Pancreas (tissue), 10 donors: ENCODE data around the gene ZNF502. TPM values are rescaled to one million over a fixed set of nuclear protein-coding genes. Genes with fewer than 3 reads are reported as not detected.

Experiments used
- ATAC-seq, 4 donors: fragments of 200-7000 bp; cut with Tn5 transposase; one replicate each; pipeline versions ENCODE4 v1.8.0 to v1.9.1; 2020; ENCODE audit warnings: mild to moderate bottlenecking in 4 of 4, moderate library complexity in 4 of 4
- DNase-seq, 6 donors: peaks; one replicate each; pipeline ENCODE4 v3.0.0-alpha.2; 2020
- FAIRE-seq: peaks from 2 replicates; lab custom pipeline; 2012; peaks lifted over from hg19 to GRCh38; lab: Jason Lieb, UNC
- H3K27ac ChIP-seq, 4 donors: fragments of 200-600 bp; sonication (generic); 1 replicate in 3 of 4; 2 replicates in 1 of 4; pipeline versions ENCODE4 v1.5.0 to v1.8.0; 2020
- H3K27me3 ChIP-seq, 4 donors: fragments of 200-600 bp; one replicate each; pipeline ENCODE4 v1.8.0; 2021
- H3K36me3 ChIP-seq, 3 donors: fragments of 200-600 bp; sonication (generic) in 1 of 3; one replicate each; pipeline versions ENCODE4 v1.5.0 to v1.8.0; 2020 to 2021
- H3K4me1 ChIP-seq, 3 donors: fragments of 200-600 bp; one replicate each; pipeline ENCODE4 v1.8.0; 2021
- H3K4me3 ChIP-seq, 4 donors: fragments of 200-600 bp; sonication (generic) in 2 of 4; one replicate each; pipeline versions ENCODE4 v1.5.0 to v1.8.0; 2020 to 2021
- H3K9me3 ChIP-seq, 4 donors: fragments of 200-600 bp; one replicate each; pipeline ENCODE4 v1.8.0; 2021
- WGBS, 2 donors: extraction: QIAGEN DNeasy Blood & Tissue Kit; methylation state at CpG; one replicate each; pipeline ENCODE4 v1.1.7; 2013; 5-methylcytosine and 5-hydroxymethylcytosine counted together
- intact Hi-C, 3 donors: fragments of 100-400 bp; cut with DNase I; formaldehyde crosslinking; loops; one replicate each; pipeline versions ENCODE4 v1.11.1 to v1.14.2; 2022
- polyA plus RNA-seq, 2 donors: library from polyadenylated mRNA; stranded (reverse); fragments of 200-250 nt; gene quantifications; one replicate each; pipeline ENCODE4 v1.2.3, GENCODE V29; 2013
- total RNA-seq, 6 donors: library from RNA; stranded (reverse); fragmentation: NEBNext Ultra II Directional in 4 of 6; extraction: Animal tissue kit (Norgen Biotek cat#: 25700) in 4 of 6; gene quantifications; one replicate each; pipeline versions ENCODE4 v1.2.1 to v1.2.4, GENCODE V29; 2021 to 2023
- TF ChIP-seq, protein P1 (sequence below), 4 donors: fragments of 200-600 bp; sonication (generic) in 3 of 4; IDR thresholded peaks; one replicate each; pipeline versions ENCODE4 v1.5.0 to v1.8.0; 2021; ENCODE audit warnings: antibody characterized with exemption in 4 of 4
- donor health status: healthy with polysubstance abuse.
- donor health status: DM: no; HTN: no; CAD: no; lungs with moderate emphysema.
- donor health status: DM: no; HTN: no; CAD: no.
- donor health status: control.
- donor health status: control.
- donor health status: Bipolar disorder and iron deficiency.
- donor health status: DM: yes; HTN: yes; CAD: no.
- donor health status: DM: no; HTN: no; CAD: no.
- donor health status: DM: no; HTN: no; CAD: no.
- donor health status: DM: yes; HTN: yes; CAD: no.

Gene ZNF502
- total and polyA plus RNA-seq, 8 donors: 1.5 to 5.2 (median 2.6) TPM

DNA sequence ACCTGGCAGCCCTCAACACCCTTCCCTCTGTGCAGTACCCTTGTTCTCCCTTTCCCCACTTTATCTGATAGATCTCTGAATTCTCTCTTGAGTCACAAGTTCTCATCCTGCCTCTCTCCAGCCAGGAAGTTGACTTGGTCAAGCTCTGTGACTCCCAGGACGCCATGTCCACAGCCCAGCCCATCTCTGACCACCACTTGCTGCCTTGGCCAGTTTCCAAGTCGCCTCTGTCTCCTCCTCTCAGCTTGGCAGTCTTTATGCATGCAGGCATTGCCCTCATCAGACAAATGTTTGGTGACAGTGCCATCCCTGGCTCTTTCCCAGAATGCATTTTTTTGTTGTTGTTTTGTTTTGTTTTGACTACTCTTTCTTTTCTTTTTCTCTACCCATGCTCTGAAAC, 38.2 kb upstream of the ZNF502 start:
- no peaks in the 10 kb centered on the region for H3K4me1 ChIP-seq
- no peak for FAIRE-seq

DNA sequence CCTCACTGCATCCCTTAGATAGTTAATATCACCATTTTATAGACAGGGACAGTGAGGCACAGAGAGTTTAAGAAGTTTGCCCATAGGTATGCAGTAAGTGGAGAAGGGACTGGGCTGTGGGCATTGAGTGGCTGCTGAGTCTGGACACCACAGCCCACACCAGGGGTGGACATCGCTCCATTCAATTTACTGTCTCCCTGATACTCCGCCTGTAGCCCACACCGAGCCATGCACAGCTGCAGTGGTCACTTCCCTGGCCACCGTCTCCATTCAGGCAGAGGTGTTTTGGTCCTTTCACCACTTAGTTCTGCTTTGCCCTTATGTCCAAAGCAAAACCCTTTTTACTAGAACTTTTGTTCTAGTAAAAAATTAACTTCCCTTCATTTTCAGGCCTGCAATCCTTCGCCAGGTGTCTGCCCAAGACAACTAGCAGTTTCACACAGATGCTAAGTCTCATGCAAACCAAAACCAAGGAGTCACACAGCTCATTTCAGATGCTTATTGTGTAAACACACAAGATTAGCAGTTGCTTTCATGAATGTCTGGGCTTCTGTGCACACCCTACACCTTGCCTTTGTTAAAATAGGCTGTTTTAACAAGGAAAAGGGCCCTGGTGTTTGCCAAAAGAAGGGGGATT, 33.9 kb upstream of the ZNF502 start:
- no peak for FAIRE-seq
- 95 to 96% methylated on average over 5 of the region's 5 CpGs for WGBS, 2 donors
- ATAC-seq: no peak
- Histone ChIP-seq H3K4me1 (no peaks in the 10 kb centered on the region), H3K9me3 (no peaks in the 10 kb centered on the region), H3K4me3 (no peak overlapping the region), H3K27me3 (no peaks in the 10 kb centered on the region), H3K27ac (no peak overlapping the region), H3K36me3 (no peaks in the 10 kb centered on the region)
- TF ChIP-seq, protein P1, sequence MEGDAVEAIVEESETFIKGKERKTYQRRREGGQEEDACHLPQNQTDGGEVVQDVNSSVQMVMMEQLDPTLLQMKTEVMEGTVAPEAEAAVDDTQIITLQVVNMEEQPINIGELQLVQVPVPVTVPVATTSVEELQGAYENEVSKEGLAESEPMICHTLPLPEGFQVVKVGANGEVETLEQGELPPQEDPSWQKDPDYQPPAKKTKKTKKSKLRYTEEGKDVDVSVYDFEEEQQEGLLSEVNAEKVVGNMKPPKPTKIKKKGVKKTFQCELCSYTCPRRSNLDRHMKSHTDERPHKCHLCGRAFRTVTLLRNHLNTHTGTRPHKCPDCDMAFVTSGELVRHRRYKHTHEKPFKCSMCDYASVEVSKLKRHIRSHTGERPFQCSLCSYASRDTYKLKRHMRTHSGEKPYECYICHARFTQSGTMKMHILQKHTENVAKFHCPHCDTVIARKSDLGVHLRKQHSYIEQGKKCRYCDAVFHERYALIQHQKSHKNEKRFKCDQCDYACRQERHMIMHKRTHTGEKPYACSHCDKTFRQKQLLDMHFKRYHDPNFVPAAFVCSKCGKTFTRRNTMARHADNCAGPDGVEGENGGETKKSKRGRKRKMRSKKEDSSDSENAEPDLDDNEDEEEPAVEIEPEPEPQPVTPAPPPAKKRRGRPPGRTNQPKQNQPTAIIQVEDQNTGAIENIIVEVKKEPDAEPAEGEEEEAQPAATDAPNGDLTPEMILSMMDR (IDR thresholded peaks at IDR 0.05): no peak
- intact Hi-C loops: no loop called here
- no peak for DNase-seq

More for the DNA sequence above, 38.2 kb upstream of the ZNF502 start:
- Histone ChIP-seq H3K36me3 (no peaks in the 10 kb centered on the region), H3K4me3 (no peak overlapping the region), H3K27ac (no peak overlapping the region), H3K27me3 (no peaks in the 10 kb centered on the region), H3K9me3 (no peaks in the 10 kb centered on the region)
- 68 to 72% methylated on average over 2 of the region's 2 CpGs for WGBS, 2 donors
- TF ChIP-seq, protein P1 (IDR thresholded peaks at IDR 0.05): no peak
- intact Hi-C loops: no loop called here
- no peak for ATAC-seq
- DNase-seq: no peak

DNA sequence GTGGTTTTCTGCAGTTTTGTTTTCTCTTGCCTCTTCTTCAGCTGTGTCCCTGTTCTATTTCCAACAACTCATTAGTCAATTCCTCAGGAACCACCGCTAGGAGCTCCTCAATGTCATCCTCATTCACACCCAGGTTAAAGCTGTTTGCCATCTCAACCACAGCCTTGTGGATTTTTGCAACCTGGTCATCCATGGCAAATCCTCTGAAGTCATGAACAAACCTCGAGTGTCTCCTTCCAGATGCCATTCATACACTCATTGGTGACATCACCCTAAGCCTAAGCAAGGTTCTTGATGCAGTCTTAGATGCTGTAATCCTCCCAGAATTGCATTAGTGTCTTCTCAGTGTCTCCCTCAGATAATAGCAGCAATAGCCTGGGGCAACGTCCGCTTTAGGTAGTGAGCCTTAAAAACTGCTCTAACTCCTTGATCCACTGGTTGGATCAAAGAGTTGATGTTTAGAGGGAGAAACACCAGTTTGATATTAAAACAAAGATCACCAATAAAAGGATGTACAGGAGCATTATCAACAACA, 31.5 kb upstream of the ZNF502 start:
- 95% methylated on average over 4 of the region's 4 CpGs for WGBS, 2 donors
- TF ChIP-seq, protein P1 (IDR thresholded peaks at IDR 0.05): no peak

DNA sequence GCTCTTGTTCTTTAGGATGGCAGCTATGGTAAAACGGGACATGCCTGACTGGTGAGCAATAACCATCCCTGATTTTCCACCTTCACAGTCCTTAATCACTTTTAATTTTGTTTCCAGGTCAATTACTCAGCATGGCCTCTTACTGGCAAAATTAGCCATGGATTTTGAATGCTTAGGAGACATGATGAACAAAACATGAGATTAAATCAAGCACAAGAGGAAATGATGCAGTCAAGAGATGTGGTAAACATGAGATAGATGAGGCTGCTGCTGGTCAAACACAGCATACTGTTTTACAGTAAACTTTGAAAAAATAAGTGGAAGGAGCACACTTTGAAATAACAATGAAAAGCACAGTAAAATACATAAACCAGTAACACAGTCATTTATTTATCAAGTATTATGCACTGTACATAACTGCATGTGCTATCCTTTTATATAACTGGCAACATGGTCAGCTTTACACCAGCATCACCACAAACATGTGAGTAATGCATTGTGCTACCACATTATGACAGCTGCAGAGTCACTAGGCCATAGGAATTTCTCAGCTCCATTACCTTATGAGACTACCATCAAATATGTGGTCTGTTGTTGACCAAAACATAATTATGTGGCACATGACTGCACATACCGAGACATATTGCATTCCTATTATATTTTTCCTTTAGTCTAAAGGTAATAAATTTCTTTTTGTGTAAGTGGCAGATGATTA, 30.1 kb upstream of the ZNF502 start:
- intact Hi-C loops: no loop called here
- H3K4me1 ChIP-seq: peaks cover 0 to 5% (median 4%) of the 10 kb centered on the region in 3 donors

More for the DNA sequence above, 31.5 kb upstream of the ZNF502 start:
- FAIRE-seq: no peak
- intact Hi-C loops: no loop called here
- DNase-seq: no peak
- Histone ChIP-seq H3K27me3 (no peaks in the 10 kb centered on the region), H3K36me3 (no peaks in the 10 kb centered on the region), H3K27ac (no peak overlapping the region), H3K9me3 (no peaks in the 10 kb centered on the region), H3K4me1 (peaks cover 0 to 5% (median 2%) of the 10 kb centered on the region in 3 donors), H3K4me3 (no peak overlapping the region)
- no peak for ATAC-seq

More for the DNA sequence above, 30.1 kb upstream of the ZNF502 start:
- WGBS, 2 donors: 92% methylated on average over 2 of the region's 2 CpGs
- Histone ChIP-seq H3K36me3 (no peaks in the 10 kb centered on the region), H3K27me3 (no peaks in the 10 kb centered on the region), H3K4me3 (no peak overlapping the region), H3K9me3 (no peaks in the 10 kb centered on the region), H3K27ac (no peak overlapping the region)
- TF ChIP-seq, protein P1 (IDR thresholded peaks at IDR 0.05): no peak
- DNase-seq (no peak), FAIRE-seq (no peak), ATAC-seq (no peak)
